Kidney (tissue), 14 donors: Measurements from ENCODE around the gene SLC18A2. TPM values are rescaled to one million over a fixed set of nuclear protein-coding genes. Genes with fewer than 3 reads are reported as not detected.

Experiments used
- DNase-seq, 5 donors: peaks; one replicate each; pipeline ENCODE4 v3.0.0-alpha.2; 2013 to 2020
- FAIRE-seq: peaks from 2 replicates; lab custom pipeline; 2012; peaks lifted over from hg19 to GRCh38; lab: Jason Lieb, UNC
- H3K27ac ChIP-seq, 2 donors: one replicate each; pipeline ENCODE4 v1.7.0; 2013; ENCODE audit warnings: low read depth in 2 of 2, low read length in 2 of 2, inconsistent platforms in 1 of 2
- H3K27me3 ChIP-seq: one replicate; pipeline ENCODE4 v1.7.1; 2013; ENCODE audit warnings: low read length, inconsistent platforms; ENCODE audit not compliant: control insufficient read depth, insufficient read depth
- H3K36me3 ChIP-seq, 3 donors: one replicate each; pipeline versions ENCODE4 v1.7.0 to v1.7.1; 2013; ENCODE audit warnings: low read length in 3 of 3, control low read depth in 1 of 3, inconsistent platforms in 1 of 3; ENCODE audit not compliant: insufficient read depth in 3 of 3, control insufficient read depth in 2 of 3
- H3K4me1 ChIP-seq, 3 donors: one replicate each; pipeline versions ENCODE4 v1.7.0 to v1.7.1; 2013; ENCODE audit warnings: low read length in 3 of 3, inconsistent platforms in 1 of 3, low read depth in 1 of 3; ENCODE audit not compliant: control insufficient read depth in 2 of 3, insufficient read depth in 2 of 3
- H3K4me3 ChIP-seq, 3 donors: one replicate each; pipeline versions ENCODE4 v1.7.0 to v1.8.1; 2013; ENCODE audit warnings: low read length in 3 of 3, control low read depth in 1 of 3, inconsistent platforms in 1 of 3
- H3K9ac ChIP-seq, 3 donors: one replicate each; pipeline versions ENCODE4 v1.7.0 to v1.7.1; 2013; ENCODE audit warnings: low read length in 3 of 3, control low read depth in 1 of 3, inconsistent platforms in 1 of 3
- H3K9me3 ChIP-seq, 3 donors: one replicate each; pipeline versions ENCODE4 v1.7.0 to v1.7.1; 2013; ENCODE audit warnings: low read length in 3 of 3, control low read depth in 1 of 3, inconsistent platforms in 1 of 3; ENCODE audit not compliant: control insufficient read depth in 2 of 3, insufficient read depth in 1 of 3
- CTCF ChIP-seq: IDR thresholded peaks from 3 replicates; pipeline ENCODE4 v1.5.1; 2012; ENCODE audit warnings: mild to moderate bottlenecking, moderate library complexity, borderline replicate concordance; ENCODE audit not compliant: insufficient read depth; ENCODE audit errors: extremely low read depth
- intact Hi-C: fragments of 100-400 bp; cut with DNase I; formaldehyde crosslinking; loops from one replicate; pipeline ENCODE4 v1.11.1; 2022
- polyA plus RNA-seq: library from polyadenylated mRNA; stranded (reverse); fragments of 350-450 nt; fragmentation: Illumina TruSeq; extraction: RNeasy Lipid Tissue Mini Kit (QIAGEN cat#74804); gene quantifications from one replicate; pipeline ENCODE4 v1.2.3, GENCODE V29; 2014; ENCODE audit warnings: low read depth, low replicate concordance; ENCODE audit not compliant: insufficient read depth
- total RNA-seq: library from RNA; stranded (reverse); fragmentation: NEBNext Ultra II Directional; extraction: Animal tissue kit (Norgen Biotek cat#: 25700); gene quantifications from one replicate; pipeline ENCODE4 v1.2.1, GENCODE V29; 2021
- donor health status: control.
- donor health status: control.
- donor health status: control.
- donor health status: control.
- donor health status: control.
- donor health status: DM: yes; HTN: yes; CAD: no.
- donor health status: Normal renal cell carcinoma (clear cell type).

Gene SLC18A2
- total and polyA plus RNA-seq, 2 donors from 2014 or later, result 0.15 to 4.6 TPM

GRCh38 chr10:117312430-117312829 is 71.5 kb downstream of the SLC18A2 start:
- TF ChIP-seq CTCF, result no peak
- no peaks in the 10 kb centered on the region for H3K36me3 ChIP-seq
- H3K27me3 ChIP-seq, result no peaks in the 10 kb centered on the region
- H3K4me1 ChIP-seq, result no peaks in the 10 kb centered on the region
- FAIRE-seq (no peak), DNase-seq (no peak)
- no peak overlapping the region for H3K27ac ChIP-seq
- no peaks in the 10 kb centered on the region for H3K9me3 ChIP-seq
- no peak overlapping the region for H3K4me3 ChIP-seq
- intact Hi-C loops, result no loop called here
- no peak overlapping the region for H3K9ac ChIP-seq

GRCh38 chr10:117313641-117314040 is 72.7 kb downstream of the SLC18A2 start:
- Histone ChIP-seq H3K27ac (no peak overlapping the region), H3K4me3 (no peak overlapping the region), H3K9ac (no peak overlapping the region), H3K9me3 (no peaks in the 10 kb centered on the region), H3K36me3 (no peaks in the 10 kb centered on the region), H3K27me3 (no peaks in the 10 kb centered on the region), H3K4me1 (no peaks in the 10 kb centered on the region)
- FAIRE-seq (no peak), DNase-seq (no peak)
- no peak for TF ChIP-seq CTCF
- intact Hi-C loops, result no loop called here

GRCh38 chr10:117316701-117317100 is 75.8 kb downstream of the SLC18A2 start:
- no peaks in the 10 kb centered on the region for H3K4me1 ChIP-seq
- no peak for DNase-seq
- no peaks in the 10 kb centered on the region for H3K27me3 ChIP-seq
- H3K27ac ChIP-seq, result no peak overlapping the region
- TF ChIP-seq CTCF, result no peak
- no peaks in the 10 kb centered on the region for H3K36me3 ChIP-seq
- H3K9ac ChIP-seq, result no peak overlapping the region
- no peaks in the 10 kb centered on the region for H3K9me3 ChIP-seq
- intact Hi-C loops, result no loop called here
- FAIRE-seq, result no peak
- H3K4me3 ChIP-seq, result no peak overlapping the region

- intact Hi-C loops, result no loop called here
- Histone ChIP-seq H3K9me3 (no peaks in the 10 kb centered on the region), H3K4me3 (no peak overlapping the region), H3K27me3 (no peaks in the 10 kb centered on the region), H3K4me1 (no peaks in the 10 kb centered on the region), H3K27ac (no peak overlapping the region), H3K36me3 (no peaks in the 10 kb centered on the region), H3K9ac (no peak overlapping the region)
- DNase-seq (no peak), FAIRE-seq (peak; percentile 85)
- no peak for TF ChIP-seq CTCF
These were observed 78.0 kb downstream of the SLC18A2 start for GRCh38 chr10:117318909-117319308.
